Activated CD8-positive, alpha-beta memory T cell treated with anti-CD3 and anti-CD28 coated beads, Interleukin-2, amount 50 U/mL, for 4 hours (primary cell): Measurements from ENCODE around the gene LRRC45.
"Not testable (repeated sequence)": the region's sequence is repeated elsewhere in the genome, so short reads cannot be mapped to it uniquely, and the experiment has no call there.

Experiments
- DNase-seq: peaks from one replicate; pipeline ENCODE4 v3.0.0-alpha.2; 2020

LRRC45 gene

DNA sequence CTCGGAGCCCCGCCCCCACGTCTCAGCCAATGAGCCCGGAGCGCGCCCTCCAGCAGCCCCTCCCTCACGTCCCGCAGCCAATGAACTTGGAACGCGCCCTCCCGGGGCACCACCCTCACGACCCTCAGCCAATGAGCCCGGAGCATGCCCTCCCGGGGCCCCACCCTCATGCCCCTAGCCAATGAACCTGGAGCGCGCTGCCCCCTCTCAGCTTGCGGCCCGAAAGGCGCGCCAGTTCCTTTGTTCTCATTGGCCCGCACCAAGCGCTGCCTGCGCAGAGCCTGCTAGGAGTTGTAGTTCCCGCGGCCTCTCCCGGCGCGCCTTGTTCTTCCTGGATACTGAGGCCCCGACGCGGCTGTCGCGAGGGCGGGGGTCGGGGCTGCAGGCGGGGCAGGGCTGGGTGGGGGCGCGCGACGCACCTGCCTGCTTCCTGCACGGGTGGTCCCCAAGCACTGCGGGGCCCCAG is at the start of gene LRRC45:
Gene LRRC45, plus strand, starts transcription at position 325 of the 466 bp plus-strand sequence. CDS start 339 bp downstream, outside the sequence.
- DNase-seq: peak; percentile 100

DNA sequence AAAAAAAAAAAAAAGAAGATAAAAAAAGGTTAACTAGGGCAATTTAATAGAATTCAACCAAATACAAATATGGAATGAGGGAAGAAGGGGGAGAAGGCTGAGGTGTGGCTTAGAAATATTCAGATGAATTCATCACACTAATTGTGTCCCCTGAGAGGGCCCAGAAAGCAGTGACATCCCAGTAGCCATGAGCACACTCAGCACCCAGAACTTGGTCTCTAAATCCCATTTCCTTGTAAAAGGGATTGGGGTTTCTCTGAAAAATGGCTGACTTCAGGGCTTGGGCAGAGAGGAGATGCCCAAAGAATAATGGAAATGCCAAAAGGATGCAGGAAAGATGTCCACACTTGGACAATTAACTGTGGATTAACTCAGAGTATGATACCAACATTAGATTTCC is 49.7 kb upstream of the LRRC45 start:
- no peak for DNase-seq

DNA sequence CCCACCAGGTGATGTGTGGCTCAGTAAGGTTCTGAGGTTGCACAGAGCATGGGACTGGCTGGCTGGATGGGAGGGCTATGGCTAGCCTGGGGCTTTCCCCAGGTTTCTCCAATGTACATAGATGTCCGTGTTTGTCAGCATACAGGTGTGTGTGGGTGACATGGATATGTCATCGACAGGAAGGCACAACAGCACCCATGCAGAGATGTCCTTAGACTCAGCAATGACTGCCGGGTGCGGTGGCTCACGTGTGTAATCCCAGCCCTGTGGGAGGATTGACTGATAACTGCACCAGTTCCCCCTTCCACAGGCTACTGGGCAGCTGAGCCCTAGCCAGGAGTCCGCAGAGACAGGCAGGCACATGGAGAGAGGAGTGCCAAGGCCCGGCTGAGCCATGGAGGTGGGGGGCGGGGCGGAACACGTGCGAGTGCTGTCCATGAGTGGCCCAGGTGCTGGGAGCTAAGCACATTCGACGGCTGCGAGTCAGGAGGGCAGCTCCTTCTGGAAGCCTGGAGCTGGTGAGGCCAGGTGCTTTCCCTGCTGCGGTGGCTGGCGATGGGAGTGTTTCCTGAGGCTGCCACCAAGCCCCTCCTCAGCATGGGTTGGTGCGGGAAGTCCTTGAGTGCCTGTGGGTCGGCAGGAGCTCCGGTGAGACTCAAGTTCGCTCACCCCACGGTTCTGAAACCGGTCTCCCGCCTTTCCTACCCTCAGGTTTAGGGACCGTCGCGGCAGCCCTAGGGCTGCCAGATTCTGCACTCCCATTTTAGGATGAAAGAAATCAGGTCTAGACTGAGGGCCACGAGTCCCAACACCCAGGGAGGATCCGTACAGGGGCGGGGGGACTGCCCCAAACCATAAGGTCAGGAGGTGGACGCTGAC is 46.5 kb upstream of the LRRC45 start:
- peak; percentile 48 for DNase-seq

DNA sequence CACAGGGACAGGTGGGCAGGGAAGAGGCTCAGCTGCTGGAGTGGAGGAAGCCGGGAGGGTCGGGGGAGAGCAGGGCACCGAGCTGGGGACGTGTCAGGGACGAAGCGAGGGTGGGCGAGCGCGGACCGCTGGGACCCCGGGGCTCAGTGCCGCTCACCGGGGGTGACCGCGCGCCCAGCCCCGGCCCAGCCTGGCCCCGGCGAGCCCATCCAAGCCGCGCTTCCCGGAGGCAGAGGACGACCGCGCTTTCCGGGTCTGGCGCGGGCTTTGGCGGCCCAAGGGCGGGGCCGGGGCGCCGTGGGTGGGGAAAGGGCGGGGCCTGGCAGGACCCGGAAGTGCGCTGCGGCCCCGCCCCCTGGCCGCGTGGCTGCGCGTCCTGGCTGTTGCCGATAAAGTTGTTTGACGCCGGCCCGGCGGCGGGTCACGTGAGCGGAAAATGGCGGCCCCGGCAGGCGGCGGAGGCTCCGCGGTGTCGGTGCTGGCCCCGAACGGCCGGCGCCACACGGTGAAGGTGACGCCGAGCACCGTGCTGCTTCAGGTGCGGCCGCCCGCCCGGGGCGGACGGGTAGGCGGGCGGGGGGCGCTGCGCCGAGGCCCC is 45.8 kb upstream of the LRRC45 start, which contains the start of gene ASPSCR1:
Gene ASPSCR1, plus strand, starts transcription at position 419 of the 598 bp plus-strand sequence. Its CDS starts 18 bp downstream, at position 437.
- DNase-seq: peak; percentile 92

DNA sequence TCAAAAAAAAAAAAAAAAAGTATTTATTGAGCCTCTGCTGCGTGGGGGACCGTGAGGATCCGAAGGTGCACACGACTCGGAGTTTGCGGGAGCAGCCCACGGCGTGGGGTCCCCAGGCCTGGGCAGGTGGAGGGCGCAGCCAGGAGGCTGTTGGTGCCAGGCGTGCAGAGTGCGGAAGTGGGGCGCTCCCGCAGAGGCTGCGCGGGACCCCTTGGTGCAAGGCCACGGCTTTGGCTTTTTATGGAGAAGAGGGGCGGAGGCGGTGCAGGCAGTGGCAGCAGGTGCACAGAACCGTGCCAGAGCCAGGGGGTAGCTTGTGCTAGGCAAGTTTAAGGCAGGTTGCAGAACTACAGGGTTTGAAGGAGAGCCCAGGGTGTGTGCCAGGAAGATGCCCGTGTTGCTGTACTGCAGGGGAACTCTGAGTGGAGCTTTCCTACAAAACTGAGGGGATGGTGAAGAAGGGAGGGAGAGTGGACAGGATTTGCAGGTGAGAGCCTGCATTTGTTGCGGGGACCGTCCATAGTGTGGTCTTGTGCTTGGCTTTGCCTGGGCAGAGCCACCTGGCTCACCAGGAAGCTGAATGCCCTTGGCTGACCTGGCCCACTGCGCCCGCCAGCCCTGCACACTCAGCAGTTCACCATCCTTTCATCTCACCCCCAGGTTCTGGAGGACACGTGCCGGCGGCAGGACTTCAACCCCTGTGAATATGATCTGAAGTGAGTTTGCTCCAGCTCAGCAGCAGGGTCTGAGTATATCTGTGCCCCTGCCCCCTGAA is 44.4 kb upstream of the LRRC45 start:
- no peak for DNase-seq

DNA sequence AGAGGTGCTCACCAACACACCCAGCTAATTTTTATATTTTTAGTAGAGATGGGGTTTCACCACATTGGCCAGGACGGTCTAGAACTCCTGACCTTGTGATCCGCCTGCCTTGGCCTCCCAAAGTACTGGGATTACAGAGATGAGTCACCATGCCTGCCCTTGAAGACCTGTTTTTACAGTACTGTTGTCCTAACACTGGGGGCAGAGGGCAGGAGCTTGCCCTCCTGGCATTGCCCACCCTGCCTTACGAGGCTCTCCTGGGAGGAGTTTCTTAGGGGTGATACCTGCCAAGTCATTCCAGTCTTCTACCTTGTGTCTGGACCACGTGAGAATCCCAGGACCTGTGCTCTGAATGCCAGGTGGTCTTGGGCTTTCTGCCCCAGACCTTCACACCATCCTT is 43.0 kb upstream of the LRRC45 start:
- no peak for DNase-seq

DNA sequence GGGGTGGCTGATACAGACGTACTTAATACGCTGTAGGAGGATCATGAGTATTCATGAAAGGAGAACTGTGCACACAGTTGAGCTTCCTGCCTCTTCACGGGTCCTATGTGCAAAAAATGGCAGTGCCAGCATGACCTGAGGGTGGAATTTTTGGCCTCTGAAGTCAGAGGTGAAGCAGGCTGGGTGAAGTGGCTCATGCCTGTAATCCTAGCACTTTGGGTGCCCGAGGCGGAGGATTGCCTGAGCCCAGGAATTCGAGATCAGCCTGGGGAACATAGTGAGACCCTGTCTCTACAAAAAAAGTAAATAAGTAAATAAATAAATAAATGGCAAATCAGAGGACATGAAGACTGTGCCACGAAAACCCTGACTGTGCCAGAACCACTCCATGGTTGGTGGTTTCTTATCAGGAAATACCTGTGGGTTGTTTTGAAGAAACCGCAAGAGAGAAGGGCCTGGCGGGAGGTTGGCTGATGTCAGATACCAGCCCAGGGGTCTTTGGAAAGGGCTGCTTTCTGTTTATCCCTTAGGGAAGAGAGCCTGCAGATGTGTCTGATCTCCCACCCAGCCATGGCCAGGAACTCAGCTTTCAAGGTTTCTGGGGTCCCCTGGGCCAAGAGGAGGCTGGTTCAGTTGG is 42.3 kb upstream of the LRRC45 start:
- DNase-seq: no peak

DNA sequence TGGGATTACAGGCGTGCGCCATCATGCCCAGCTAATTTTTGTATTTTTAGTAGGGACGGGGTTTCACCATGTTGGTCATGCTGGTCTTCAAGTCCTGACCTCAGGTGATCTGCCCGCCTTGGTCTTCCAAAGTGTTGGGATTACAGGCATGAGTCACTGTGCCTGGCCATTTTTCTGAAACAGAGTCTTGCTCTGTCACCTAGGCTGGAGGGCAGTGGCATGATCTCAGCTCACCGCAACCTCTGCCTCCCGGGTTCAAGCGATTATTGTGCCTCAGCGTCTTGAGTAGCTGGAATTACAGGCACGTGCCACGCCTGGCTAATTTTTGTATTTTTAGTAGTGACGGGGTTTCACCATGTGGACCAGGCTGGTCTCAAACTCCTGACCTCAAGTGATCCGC is 41.6 kb upstream of the LRRC45 start:
- not testable (repeated sequence) for DNase-seq

DNA sequence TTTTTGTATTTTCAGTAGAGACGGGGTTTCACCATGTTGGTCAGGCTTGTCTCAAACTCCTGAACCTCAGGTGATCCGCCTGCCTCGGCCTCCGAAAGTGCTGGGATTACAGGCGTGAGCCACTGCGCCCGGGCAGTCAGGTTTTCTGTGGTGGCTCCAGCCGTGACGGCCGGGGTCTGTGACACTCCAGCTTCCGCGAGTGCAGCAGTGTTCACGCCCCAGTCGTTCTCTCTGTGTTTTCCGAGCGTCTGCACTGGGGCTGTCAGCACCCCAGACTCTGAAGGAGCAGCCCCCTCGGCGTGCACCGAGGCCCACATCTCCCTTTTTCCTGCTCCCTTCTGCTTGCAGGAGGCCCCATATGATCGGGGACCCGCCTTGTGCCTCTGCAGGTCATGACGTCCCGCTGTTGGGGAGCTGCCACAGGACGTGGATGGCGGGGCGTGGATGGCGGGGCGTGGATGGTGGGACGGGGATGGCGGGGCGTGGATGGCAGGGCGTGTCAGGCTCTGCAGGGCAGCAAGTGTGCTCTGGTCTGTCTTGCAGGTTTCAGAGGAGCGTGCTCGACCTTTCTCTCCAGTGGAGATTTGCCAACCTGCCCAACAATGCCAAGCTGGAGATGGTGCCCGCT is 40.0 kb upstream of the LRRC45 start:
- DNase-seq: no peak

DNA sequence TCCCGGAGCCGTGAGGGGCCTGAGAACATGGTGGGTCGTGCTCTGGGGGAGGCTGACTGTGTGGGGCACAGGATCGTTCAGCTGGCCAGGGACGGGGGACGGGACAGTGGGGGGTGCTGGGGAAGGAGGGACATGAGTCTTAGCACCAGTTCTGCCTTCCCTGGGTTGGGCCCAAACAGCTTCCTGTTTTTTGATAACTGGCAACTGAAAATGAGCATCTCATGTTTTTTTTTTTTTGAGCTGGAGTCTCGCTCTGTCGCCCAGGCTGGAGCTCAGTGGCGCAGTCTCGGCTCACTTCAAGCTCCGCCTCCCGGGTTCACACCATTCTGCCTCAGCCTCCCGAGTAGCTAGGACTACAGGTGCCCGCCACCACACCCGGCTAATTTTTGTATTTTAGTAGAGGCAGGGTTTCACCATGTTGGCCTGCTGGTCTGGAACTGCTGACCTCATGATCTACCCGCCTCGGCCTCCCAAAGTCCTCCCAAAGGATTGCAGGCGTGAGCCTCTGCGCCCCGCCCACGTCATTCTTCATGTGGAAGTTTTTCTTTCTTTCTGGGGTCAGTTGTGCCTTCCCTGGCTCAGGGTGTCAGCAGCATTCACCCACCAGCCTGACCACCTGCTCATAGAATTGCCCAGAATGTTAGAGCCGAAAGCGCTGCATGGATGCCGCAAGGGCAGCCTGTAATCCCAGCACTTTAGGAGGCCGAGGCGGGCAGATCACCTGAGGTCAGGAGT is 39.3 kb upstream of the LRRC45 start:
- no peak for DNase-seq

DNA sequence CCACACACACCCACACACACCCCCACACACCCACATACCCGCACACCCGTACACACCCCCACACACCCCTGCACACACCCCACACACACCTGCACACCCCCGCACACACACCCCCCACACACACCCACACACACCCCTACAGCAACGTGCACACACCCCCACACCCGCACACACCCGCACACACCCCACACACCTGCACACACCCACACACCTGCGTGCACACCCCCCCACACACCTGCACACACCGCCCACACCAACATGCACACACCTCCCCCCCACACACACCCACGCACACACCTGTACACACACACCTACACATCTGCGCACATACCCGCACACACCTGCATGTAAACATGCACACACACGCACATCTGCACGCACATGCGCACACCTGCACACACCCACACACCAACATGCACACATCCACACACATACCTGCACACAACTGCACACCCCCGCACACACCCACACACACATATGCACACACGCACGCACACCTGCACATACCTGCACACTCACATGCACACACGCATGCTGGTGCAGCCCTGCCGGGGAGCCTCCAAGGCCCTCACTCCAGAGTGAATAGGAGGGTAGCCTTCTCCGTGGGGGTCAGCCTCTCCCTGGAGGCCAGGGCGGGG is 38.2 kb upstream of the LRRC45 start:
- no peak for DNase-seq

DNA sequence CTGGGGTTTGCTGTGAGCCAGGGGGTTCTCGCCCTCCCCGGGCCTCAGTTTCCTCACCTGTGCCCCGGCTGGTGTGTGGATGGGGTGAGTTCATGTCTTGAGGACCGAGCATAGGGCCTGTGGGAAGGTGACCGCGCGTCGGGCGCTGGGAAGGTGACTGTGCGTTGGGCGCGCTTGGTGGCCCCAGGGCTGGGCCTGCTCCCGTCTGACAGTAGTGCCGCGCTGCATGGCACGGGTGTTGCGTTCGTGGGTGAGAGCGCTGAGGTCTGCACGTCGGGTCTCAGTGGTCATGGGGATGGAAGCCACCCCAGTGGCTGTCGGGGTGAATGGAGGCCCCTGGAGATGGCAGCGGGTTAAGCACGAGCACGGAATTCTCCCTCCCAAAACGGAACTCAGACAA is 36.5 kb upstream of the LRRC45 start:
- no peak for DNase-seq

DNA sequence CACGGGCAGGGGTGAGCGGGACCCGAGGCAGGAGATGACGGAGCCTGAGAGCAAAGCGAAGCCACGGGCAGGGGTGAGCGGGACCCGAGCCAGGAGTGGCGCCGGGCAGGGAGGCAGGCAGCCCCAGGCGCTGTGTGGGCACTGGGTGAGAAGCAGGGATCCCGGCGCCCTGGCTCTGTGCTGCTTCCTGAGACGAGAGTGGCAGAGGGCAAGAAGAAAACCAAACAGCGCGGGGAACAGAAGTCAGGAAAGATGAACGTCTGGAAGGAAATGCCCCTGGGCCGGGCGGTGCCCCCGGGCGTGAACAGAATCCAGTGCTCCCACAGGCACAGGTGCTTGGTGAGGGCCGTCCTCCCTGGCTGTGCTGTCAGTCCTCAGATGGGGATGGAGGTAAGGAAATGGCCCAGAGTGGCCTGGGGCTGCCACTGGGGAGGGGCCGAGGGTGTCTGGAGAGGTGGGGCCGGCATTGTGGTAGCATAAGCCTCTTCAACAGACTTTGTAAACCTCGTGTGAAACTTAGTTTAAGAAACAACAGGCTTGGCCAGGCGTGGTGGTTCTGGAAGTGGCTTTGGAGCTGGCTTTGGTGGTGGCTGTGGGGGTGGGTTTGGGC is 35.8 kb upstream of the LRRC45 start:
- DNase-seq: no peak

DNA sequence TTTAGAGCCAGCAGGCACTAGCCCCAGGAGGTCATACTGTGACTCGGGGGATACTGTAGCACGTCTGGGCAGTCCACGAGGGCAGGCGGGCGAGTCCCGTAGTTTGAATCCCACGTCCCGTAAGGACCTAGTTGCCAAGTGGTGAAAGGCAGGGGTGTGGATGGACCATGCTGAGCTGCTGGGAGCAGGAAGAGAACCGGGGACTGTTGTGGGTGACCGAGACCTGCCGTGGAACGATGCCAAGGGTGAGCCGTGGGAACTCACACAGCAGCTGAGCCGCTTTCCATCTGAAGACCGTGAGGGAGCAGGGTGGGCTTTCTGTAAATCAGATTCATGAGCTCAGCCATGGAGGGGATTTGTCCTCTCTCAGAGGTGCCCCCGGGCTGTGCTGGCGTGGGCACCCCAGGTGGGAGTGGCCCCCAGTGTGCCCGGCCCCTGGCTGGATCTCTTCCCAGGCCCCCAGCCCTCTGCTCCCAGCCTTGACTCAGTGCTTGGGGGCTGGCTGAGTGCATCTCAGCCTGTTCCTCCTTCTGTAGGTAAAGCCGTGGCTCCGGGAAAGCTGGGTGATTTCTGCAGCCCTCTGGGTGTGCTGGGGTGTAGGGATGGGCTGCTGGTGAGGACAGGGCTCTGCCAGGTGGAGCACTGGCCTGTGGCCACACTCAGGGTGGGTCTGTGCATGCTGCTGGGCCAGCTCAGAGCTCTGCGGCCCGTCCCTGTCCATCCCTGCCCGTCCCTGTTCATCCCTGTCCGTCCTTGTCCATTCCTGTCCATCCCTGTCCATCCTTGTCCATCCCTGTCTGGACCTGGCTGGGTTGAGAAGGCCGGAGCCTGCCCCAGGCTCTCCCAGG is 32.0 kb upstream of the LRRC45 start:
- no peak for DNase-seq

DNA sequence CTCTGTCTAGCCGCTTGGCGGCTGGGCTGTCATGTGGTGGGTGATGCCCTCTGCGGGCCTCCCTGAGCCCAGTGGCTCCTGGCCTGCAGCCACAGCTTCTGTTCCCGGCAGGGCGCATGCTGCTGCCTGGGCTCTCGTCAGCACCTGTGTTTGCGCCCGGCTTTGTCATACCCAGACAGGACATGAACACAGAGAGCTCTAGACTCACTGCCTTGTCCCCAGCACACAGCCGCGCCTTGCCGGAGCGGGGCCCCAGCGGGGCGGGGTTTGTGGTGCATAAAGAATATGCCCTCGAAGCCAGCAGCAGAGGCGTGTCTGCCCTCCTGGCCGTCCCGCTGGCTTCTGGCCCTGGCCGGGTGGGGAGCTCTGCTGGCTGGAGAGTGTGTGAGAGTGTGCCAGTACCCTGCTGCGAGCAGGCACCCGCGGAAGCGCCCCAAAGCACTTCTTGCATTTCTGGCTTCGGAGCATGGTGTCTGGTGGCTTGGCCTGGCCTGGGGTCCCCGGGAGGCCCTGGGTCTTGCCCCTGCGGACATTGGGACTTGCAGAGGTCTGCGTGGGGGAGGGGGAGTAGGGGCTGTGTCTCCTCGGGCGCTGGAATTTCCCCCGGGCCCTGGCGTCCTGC is 31.3 kb upstream of the LRRC45 start:
- DNase-seq: no peak

DNA sequence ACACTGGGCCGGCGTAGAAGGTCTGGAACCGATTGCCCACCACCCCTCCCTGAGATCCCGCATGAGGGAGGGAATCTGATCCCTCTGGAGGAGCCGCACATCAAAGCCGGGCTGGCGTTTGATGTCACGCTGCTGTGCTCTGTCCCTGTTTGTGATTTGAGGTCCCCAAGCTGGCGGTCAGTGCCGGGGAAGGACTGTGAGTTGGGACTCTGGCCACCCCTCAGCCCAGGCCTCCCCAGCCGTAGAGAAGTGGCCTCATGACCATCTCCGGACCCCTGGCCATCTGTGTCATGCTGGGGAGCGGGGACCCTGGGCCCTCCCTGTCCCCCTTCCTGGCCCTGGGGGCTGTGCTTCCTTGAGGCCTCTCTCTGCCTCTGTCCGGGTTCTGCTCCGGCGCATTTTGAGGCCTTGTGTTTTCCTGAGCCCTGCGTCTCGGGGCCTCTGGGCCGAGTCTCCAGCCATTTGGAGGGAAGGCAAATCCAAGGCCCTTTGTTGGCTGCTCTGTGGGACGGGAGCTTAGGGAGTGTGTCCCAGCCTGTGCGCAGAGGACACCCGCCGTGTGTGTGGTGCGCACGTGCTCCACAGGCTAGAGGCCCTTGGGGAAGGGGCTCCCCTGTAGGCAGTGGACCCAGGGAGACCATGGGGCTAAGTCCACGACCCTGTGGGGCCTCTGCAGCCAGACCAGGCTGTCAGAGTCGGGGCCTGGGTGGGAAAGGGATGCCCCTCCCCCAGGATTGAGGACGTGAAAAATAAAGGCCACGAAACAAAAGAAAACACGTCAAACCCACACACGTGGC is 30.6 kb upstream of the LRRC45 start:
- no peak for DNase-seq

DNA sequence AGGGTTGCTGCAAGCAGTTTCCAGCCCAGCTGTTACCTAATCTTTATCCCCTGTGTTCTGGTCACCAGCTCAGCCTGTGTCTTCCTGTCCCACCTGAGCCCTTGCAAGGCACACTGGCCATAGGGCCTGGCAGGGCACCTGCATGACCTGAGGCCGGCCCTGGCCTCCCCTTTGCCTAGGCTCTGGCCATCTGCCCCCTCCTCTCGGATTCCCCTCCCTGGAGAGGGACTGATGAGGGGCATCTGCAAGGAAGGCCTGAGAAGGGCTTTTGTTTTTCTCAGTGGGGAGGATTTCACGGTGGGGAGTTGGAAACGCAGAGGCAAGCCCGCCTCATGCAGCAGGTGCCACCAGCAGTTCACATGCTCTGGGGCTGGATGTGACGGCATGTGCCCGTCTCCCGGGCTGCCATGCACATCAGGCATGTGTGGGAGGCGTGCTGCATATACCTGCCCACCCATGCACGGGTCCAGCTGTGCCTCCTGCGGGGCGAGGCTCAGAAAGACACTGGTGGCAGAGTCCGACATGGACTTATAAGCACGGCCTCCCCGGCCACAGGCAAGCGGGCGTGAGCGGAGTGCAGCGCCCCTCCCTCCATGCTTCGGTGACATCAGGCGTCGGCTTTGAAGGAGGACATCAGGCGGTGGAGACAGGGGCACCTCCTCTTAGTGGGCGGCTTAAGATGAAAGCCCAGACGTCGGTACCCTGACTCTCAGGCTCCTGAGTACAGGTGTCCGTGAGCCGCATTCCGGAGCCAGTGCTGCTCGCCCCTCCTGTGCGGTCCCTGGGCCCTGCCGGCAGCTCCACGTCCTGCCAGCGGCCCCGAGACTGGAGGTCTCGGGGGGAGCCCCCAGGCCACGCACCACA is 29.1 kb upstream of the LRRC45 start:
- DNase-seq: no peak
